HepG2 (cell line): ENCODE data around the gene SLC9A9.

Source experiments
- BCL6 ChIP-seq: IDR thresholded peaks from 2 replicates; pipeline ENCODE4 v1.6.1; 2016; ENCODE audit warnings: missing genetic modification reagents, missing compliant biosample characterization
- EP300 ChIP-seq, 3 experiments: sonication (generic) in 1 of 3; formaldehyde crosslinking in 1 of 3; IDR thresholded peaks; 2 replicates each; pipeline versions ENCODE4 v1.5.1 to v1.6.1; 2011 to 2020; ENCODE audit warnings: low read depth in 2 of 3, low read length in 2 of 3, borderline replicate concordance in 1 of 3, improper control_type of control experiment in 1 of 3, mild to moderate bottlenecking in 1 of 3, missing genetic modification reagents in 1 of 3, moderate library complexity in 1 of 3
- FOXM1 ChIP-seq: sonication (generic); formaldehyde crosslinking; IDR thresholded peaks from 2 replicates; pipeline ENCODE4 v1.5.0; 2020; ENCODE audit warnings: missing genetic modification reagents
- IRF1 ChIP-seq: sonication (generic); formaldehyde crosslinking; IDR thresholded peaks from 2 replicates; pipeline ENCODE4 v1.4.0; 2020; ENCODE audit warnings: low read depth, mild to moderate bottlenecking, missing genetic modification reagents
- NCOA2 ChIP-seq: sonication (generic); formaldehyde crosslinking; IDR thresholded peaks from 2 replicates; pipeline ENCODE4 v1.8.0; 2022; ENCODE audit warnings: inconsistent platforms
- NFE2L1 ChIP-seq: sonication (generic); formaldehyde crosslinking; IDR thresholded peaks from 2 replicates; pipeline ENCODE4 v1.4.0; 2020; ENCODE audit warnings: missing genetic modification reagents, mild to moderate bottlenecking, borderline replicate concordance
- ZNF557 ChIP-seq: sonication (generic); formaldehyde crosslinking; IDR thresholded peaks from 2 replicates; pipeline ENCODE4 v1.4.0; 2020; ENCODE audit warnings: missing genetic modification reagents
- ZNF777 ChIP-seq: sonication (generic); formaldehyde crosslinking; IDR thresholded peaks from 2 replicates; pipeline ENCODE4 v1.4.0; 2020; ENCODE audit warnings: missing genetic modification reagents
- ZSCAN29 ChIP-seq: sonication (generic); formaldehyde crosslinking; conservative IDR thresholded peaks from 2 replicates; pipeline ENCODE4 v1.4.0; 2020; ENCODE audit warnings: mild to moderate bottlenecking, missing genetic modification reagents
- TF ChIP-seq, protein P1 (sequence below): sonication (generic); formaldehyde crosslinking; IDR thresholded peaks from 2 replicates; pipeline ENCODE4 v1.4.0; 2020; ENCODE audit warnings: mild to moderate bottlenecking, missing genetic modification reagents

DNA sequence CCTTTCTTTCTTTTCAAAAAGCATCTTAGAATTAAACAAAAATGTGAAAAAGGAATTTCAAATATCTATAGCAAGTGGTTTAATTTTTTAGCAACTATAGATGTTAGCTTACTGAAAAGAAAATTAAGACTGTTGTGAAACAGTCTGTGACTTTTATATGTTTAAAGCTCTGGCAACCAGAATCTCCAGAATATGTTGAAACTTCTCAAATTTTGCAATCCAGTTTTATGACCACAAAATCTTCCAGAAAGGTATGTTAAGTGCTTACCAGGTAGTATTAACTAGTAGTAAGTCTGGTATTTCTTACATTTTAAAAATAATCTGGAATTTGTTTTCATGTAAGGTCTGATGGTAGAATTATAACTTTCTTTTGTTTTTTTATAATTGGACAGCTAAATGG, 235.0 kb downstream of the SLC9A9 start:
- TF ChIP-seq, protein P1, sequence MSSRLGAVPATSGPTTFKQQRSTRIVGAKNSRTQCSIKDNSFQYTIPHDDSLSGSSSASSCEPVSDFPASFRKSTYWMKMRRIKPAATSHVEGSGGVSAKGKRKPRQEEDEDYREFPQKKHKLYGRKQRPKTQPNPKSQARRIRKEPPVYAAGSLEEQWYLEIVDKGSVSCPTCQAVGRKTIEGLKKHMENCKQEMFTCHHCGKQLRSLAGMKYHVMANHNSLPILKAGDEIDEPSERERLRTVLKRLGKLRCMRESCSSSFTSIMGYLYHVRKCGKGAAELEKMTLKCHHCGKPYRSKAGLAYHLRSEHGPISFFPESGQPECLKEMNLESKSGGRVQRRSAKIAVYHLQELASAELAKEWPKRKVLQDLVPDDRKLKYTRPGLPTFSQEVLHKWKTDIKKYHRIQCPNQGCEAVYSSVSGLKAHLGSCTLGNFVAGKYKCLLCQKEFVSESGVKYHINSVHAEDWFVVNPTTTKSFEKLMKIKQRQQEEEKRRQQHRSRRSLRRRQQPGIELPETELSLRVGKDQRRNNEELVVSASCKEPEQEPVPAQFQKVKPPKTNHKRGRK (CRISPR knock-in tag): no peak
- TF ChIP-seq ZNF557 (CRISPR knock-in tag) (no peak), ZSCAN29 (CRISPR knock-in tag) (no peak), NFE2L1 (CRISPR knock-in tag) (no peak), EP300 (IDR thresholded peaks at IDR 0.05; ENCODE audit: low read depth in 2 of 2, low read length in 2 of 2) (no peak), EP300 (CRISPR knock-in tag; IDR thresholded peaks at IDR 0.05; ENCODE audit: borderline replicate concordance) (no peak), NCOA2 (CRISPR knock-in tag) (no peak), ZNF777 (CRISPR knock-in tag) (no peak), BCL6 (CRISPR knock-in tag) (no peak), FOXM1 (CRISPR knock-in tag) (no peak), IRF1 (no peak)
